Activated T-helper 17 cell treated with anti-CD3 and anti-CD28 coated beads, Interleukin-2, amount 50 U/mL, for 72 hours (primary cell): ENCODE measurements around the gene SIT1. TPM values are rescaled to one million over a fixed set of nuclear protein-coding genes. Genes with fewer than 3 reads are reported as not detected.

Source experiments
- ATAC-seq: fragments of 150-1000 bp; cut with Tn5 transposase; replicated peaks from 2 replicates; pipeline ENCODE4 v1.10.0; 2021; ENCODE audit warnings: mild to moderate bottlenecking, moderate library complexity
- H3K27ac Mint-ChIP-seq: one replicate; pipeline ENCODE4 v1.8.0; 2022; ENCODE audit warnings: mixed read lengths
- H3K27me3 Mint-ChIP-seq: one replicate; pipeline ENCODE4 v1.8.0; 2022; ENCODE audit warnings: mixed read lengths
- H3K36me3 Mint-ChIP-seq: one replicate; pipeline ENCODE4 v1.8.0; 2022; ENCODE audit warnings: low read depth, mild to moderate bottlenecking, mixed read lengths
- H3K4me1 Mint-ChIP-seq: one replicate; pipeline ENCODE4 v1.8.0; 2022; ENCODE audit warnings: mixed read lengths
- H3K4me3 Mint-ChIP-seq: one replicate; pipeline ENCODE4 v1.8.0; 2022; ENCODE audit warnings: mild to moderate bottlenecking, mixed read lengths
- H3K9me3 Mint-ChIP-seq: one replicate; pipeline ENCODE4 v1.8.0; 2022; ENCODE audit warnings: mixed read lengths
- total RNA-seq, 2 donors: library from RNA; stranded (reverse); gene quantifications; one replicate each; pipeline ENCODE4 v1.2.3, GENCODE V29; 2022

Gene SIT1
- total RNA-seq, 2 donors from 2014 or later = 97.0 to 135 TPM

DNA sequence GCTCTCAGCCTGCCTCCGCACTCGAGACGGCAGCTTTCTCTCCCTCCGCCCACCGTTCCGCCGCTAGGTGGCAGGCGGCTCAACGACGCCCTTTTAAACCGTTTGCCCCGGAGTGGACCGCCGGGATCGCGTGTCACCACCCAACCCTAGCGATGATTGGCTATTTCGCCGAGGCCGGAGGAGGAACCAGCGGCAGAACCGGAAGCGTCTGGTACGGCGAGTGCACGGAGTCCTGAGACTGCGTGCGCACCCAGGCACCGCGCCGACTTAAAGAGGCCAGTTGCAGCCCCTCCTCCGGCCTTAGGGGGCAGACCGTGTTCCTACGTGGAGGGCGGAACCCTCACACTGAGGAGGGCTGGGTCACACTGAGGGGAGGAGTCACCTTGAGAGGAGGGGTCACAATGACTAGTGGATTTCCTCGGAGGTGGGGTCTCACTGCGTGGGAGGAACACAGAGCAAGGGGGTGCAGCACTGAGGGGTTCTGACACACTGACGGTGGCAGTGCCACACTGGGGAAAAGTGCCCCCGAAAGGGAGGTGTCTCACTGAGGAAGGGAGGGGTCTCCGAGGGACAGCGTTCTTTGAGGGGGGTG, 46.6 kb downstream of the SIT1 start:
- Mint-ChIP-seq H3K4me1 (peaks cover 21% of the 10 kb centered on the region), H3K9me3 (no peaks in the 10 kb centered on the region), H3K27ac (peak overlapping the region; percentile 98), H3K4me3 (peak overlapping the region; percentile 92), H3K36me3 (peaks cover 35% of the 10 kb centered on the region), H3K27me3 (no peaks in the 10 kb centered on the region)
- ATAC-seq = peak; percentile 91

- H3K9me3 Mint-ChIP-seq = no peaks in the 10 kb centered on the region
- ATAC-seq = no peak
- H3K27me3 Mint-ChIP-seq = no peaks in the 10 kb centered on the region
- peaks cover 21% of the 10 kb centered on the region for H3K4me1 Mint-ChIP-seq
- H3K4me3 Mint-ChIP-seq = peak overlapping the region; percentile 92
- H3K27ac Mint-ChIP-seq = peak overlapping the region; percentile 98
- peaks cover 29% of the 10 kb centered on the region for H3K36me3 Mint-ChIP-seq
Observed at GRCh38 chr9:35603506-35603985, 47.2 kb downstream of the SIT1 start.

DNA sequence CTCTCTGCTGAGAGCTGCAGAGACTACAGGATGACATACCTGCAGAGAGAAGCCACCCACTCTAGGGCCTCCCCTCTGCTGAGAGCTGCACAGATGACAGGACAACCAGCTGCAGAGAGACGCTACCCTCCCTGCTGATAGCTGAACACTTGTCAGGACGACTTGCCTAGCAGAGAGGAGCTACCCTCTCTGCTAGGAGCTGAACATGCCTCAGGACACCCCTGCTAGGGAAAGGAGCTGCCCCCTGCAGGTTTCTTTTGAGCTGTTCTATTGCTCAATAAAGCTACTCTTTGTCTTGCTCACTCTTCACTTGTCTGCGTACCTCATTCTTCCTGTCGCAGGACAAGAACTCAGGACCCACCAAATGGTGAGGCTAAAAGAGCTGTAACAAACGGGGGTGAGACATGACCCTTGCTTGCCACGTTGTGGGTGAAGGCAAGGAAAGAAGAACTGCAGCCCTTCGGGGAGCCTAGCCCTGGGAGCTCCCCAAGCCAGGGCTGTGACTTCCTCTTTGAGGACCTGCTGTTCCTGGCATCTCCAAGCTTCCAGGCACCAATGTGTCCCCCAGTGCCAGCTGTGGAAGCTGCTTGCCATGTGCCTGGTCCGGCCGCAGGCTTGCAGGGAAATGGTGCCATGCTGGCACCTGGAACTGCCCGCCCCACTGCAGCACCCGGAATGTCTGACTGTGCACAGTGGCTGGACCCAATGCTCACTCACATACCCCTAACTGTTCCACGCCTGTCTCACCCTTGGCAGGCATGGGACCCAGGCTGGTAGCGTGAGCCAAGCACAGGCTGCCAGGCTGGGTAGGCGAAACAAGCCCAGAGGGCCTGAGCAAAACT, 50.7 kb downstream of the SIT1 start:
- peaks cover 8% of the 10 kb centered on the region for H3K4me1 Mint-ChIP-seq
- no peak overlapping the region for H3K27ac Mint-ChIP-seq
- H3K27me3 Mint-ChIP-seq = no peaks in the 10 kb centered on the region
- no peak overlapping the region for H3K4me3 Mint-ChIP-seq
- no peak for ATAC-seq
- peaks cover 9% of the 10 kb centered on the region for H3K36me3 Mint-ChIP-seq
- H3K9me3 Mint-ChIP-seq = no peaks in the 10 kb centered on the region

Other genes starting within 250 kb of the SIT1 start
- gene RUSC2, start 160.8 kb downstream of the SIT1 start, total RNA-seq = 1 to 10 TPM; 1.3 to 1.9 TPM
- 10 to 100 TPM; 23.5 to 39.0 TPM for gene TESK1, start 45.7 kb downstream of the SIT1 start, total RNA-seq
- 10 to 100 TPM in 1 of 2 donors, 1 to 10 TPM in 1; 7.5 to 43.2 TPM for gene CD72, start 32.5 kb downstream of the SIT1 start, total RNA-seq
- over 10,000 TPM in 1 of 2 donors, 1,000 to 10,000 TPM in 1; 5,785 to 10,768 TPM for gene RMRP, start 7.1 kb upstream of the SIT1 start, total RNA-seq
- gene CCDC107, start 7.4 kb upstream of the SIT1 start, total RNA-seq = 10 to 100 TPM; 17.5 to 19.8 TPM
- gene ARHGEF39, start 14.3 kb upstream of the SIT1 start, total RNA-seq = 10 to 100 TPM in 1 of 2 donors, 1 to 10 TPM in 1; 9.4 to 16.1 TPM
- gene CA9, start 23.0 kb upstream of the SIT1 start, total RNA-seq = 10 to 100 TPM in 1 of 2 donors, under 1 TPM in 1; 0.89 to 31.7 TPM
- gene TPM2, start 39.0 kb upstream of the SIT1 start, total RNA-seq = 1 to 10 TPM; 4.1 to 6.2 TPM
- gene TLN1, start 81.3 kb upstream of the SIT1 start, total RNA-seq = 100 to 1,000 TPM; 293 to 458 TPM
- 10 to 100 TPM; 23.9 to 40.3 TPM for gene CREB3, start 81.7 kb upstream of the SIT1 start, total RNA-seq
- gene GBA2, start 98.3 kb upstream of the SIT1 start, total RNA-seq = 10 to 100 TPM; 27.0 to 36.0 TPM
- 10 to 100 TPM; 18.9 to 25.6 TPM for gene RGP1, start 98.4 kb upstream of the SIT1 start, total RNA-seq
- not detected for gene MSMP, start 103.3 kb upstream of the SIT1 start, total RNA-seq
- 10 to 100 TPM; 11.1 to 11.6 TPM for gene NPR2, start 140.7 kb upstream of the SIT1 start, total RNA-seq
- under 1 TPM; 0.43 to 0.58 TPM for gene SPAG8, start 161.3 kb upstream of the SIT1 start, total RNA-seq
- gene HINT2, start 164.1 kb upstream of the SIT1 start, total RNA-seq = 10 to 100 TPM; 27.7 to 38.0 TPM
- not detected for gene FAM221B, start 177.8 kb upstream of the SIT1 start, total RNA-seq
- gene TMEM8B, start 178.3 kb upstream of the SIT1 start, total RNA-seq = 1 to 10 TPM; 2.4 to 6.8 TPM
- gene OR13J1, start 219.5 kb upstream of the SIT1 start, total RNA-seq = not detected